Measurements from ENCODE around the gene CARD19. TPM values are rescaled to one million over a fixed set of nuclear protein-coding genes. Genes with fewer than 3 reads are reported as not detected.
A peak's percentile ranks its signal among the peaks of the same experiment; 100 is the strongest.

Gene CARD19
- total and polyA plus RNA-seq, 2 of the 8 experiments (the other 6 are each of a cell fraction or from before 2014, with no cell fraction given): 21.2 to 112 TPM

DNA sequence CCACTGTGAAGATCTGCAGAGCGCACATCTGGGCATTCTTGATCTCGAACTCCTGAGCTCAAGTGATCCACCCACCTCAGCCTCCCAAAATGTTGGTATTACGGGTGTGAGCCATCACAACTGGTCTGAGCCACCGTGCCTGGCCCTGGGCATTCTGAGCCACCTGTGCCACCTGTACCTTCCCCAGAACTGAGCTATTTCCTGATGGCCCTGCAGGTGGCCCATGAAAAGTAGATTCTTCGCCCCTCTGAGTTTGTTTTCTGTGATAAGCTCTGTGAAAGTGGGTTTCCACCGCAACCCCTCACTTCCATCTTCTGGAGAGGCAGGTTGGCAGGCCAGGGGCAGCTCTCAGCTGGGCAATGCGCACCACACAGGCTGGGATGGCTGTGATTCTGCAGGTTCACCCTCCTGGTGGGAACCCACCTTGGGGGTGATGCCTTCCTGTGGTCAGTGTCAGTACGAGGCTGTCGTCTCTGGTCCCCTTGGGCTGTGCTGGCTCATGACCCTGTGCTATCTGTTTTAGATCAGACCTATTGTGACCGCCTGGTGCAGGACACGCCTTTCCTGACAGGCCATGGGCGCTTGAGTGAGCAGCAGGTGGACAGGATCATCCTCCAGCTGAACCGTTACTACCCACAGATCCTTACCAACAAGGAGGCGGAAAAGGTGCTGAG lies 11.3 kb downstream of the CARD19 start:
- Histone ChIP-seq H3K36me3 (ENCODE audit: control insufficient read depth in 2 of 4, insufficient read depth in 4 of 4, low read length in 3 of 4) (no peaks in the 10 kb centered on the region), H3K27me3 (replicated peaks in 1 of 4; ENCODE audit: control insufficient read depth in 3 of 4, extremely low read depth in 1 of 4, insufficient read depth in 3 of 4, low read length in 3 of 4) (no peaks in the 10 kb centered on the region), H3K23me2 (ENCODE audit: low read depth, low read length) (no peaks in the 10 kb centered on the region), H3K4me1 (replicated peaks in 1 of 4; ENCODE audit: control insufficient read depth in 3 of 4, insufficient read depth in 4 of 4, low read length in 3 of 4) (no peaks in the 10 kb centered on the region), H2BK20ac (ENCODE audit: low read length) (no peak overlapping the region), H2BK5ac (ENCODE audit: low read depth, low read length) (no peak overlapping the region), H2AK5ac (ENCODE audit: low read depth, low read length) (no peak overlapping the region), H4K5ac (ENCODE audit: insufficient read length, low read depth, low read length) (no peak overlapping the region), H4K8ac (ENCODE audit: extremely low read depth, insufficient read depth, low read length) (no peak overlapping the region), H2BK12ac (ENCODE audit: low read depth, low read length) (no peak overlapping the region; the same call in 1 of the 2 replicates), H3K18ac (ENCODE audit: extremely low read depth, low read length) (no peak overlapping the region), H4K20me1 (replicated peaks in 1 of 2; ENCODE audit: control insufficient read depth in 1 of 2, insufficient read depth in 2 of 2, low read length in 2 of 2) (peaks cover 0 to 8% of the 10 kb centered on the region in 2 experiments), H2BK120ac (replicated peaks; ENCODE audit: low read depth, low read length) (peak overlapping the region; percentile 22), H4K91ac (replicated peaks; ENCODE audit: insufficient read length, low read length) (no peak overlapping the region), H3K9me3 (ENCODE audit: insufficient read depth in 2 of 2, low read depth in 1 of 2, low read length in 1 of 2) (no peaks in the 10 kb centered on the region), H3K4me3 (ENCODE audit: extremely low read depth in 1 of 4, insufficient read depth in 2 of 4, low read depth in 3 of 4, low read length in 4 of 4) (no peak overlapping the region), H2BK15ac (ENCODE audit: low read length) (no peak overlapping the region), H3K14ac (ENCODE audit: insufficient read length) (no peak overlapping the region), H3K56ac (replicated peaks; ENCODE audit: insufficient read length, low read depth, low read length) (no peak overlapping the region), H3K79me1 (ENCODE audit: low read depth, low read length) (no peaks in the 10 kb centered on the region), H3K9ac (replicated peaks in 1 of 4; ENCODE audit: extremely low read depth in 1 of 4, low read depth in 3 of 4, low read length in 3 of 4) (no peak overlapping the region), H3K79me2 (ENCODE audit: control insufficient read depth in 1 of 2, insufficient read depth in 2 of 2, low read length in 2 of 2) (no peaks in the 10 kb centered on the region; a peak in 1 of 4 replicates), H2AFZ (ENCODE audit: low read length) (no peak overlapping the region), H3K23ac (ENCODE audit: insufficient read length) (no peak overlapping the region), H3K4me2 (ENCODE audit: insufficient read depth in 1 of 2, low read depth in 2 of 2, low read length in 2 of 2) (no peak overlapping the region), H3K4ac (replicated peaks; ENCODE audit: insufficient read length, low read depth, low read length) (no peak overlapping the region), H3K27ac (ENCODE audit: low read depth, low read length) (no peak overlapping the region)
- FAIRE-seq: no peak
- WGBS, 2 experiments (ENCODE audit: extremely low coverage in 1 of 2, insufficient coverage in 1 of 2, insufficient read length in 1 of 2, insufficient replicate concordance in 2 of 2, low coverage in 1 of 2, low lambda C conversion rate in 2 of 2, missing lambda C conversion rate in 1 of 2): 87% methylated on average over 13 of the region's 14 CpGs; no CpG with 5 or more reads in 1 of the 2 experiments
- TF ChIP-seq EGR1 (IDR thresholded peaks at IDR 0.05; ENCODE audit: borderline replicate concordance, low read depth, low read length) (no peak), TAF7 (optimal IDR thresholded peaks at IDR 0.05; ENCODE audit: borderline replicate concordance, low read depth, low read length) (no peak)
- ChIA-PET POLR2A (ENCODE audit: partially characterized antibody) (no interaction called here), CTCF (ENCODE audit: partially characterized antibody) (interaction anchor here (0.8 to 8.8 kb wide), 17 partner anchors 12 to 224 kb away, joined by 3 to 96 read pairs (median 5); partner anchors contain the start of gene NINJ1)
- no peak for DNase-seq (ENCODE audit: low read depth in 1 of 2, low spot score in 2 of 2)

Measured in H1 (cell line).